Measurements from ENCODE around the gene CDKAL1. TPM values are rescaled to one million over a fixed set of nuclear protein-coding genes. Genes with fewer than 3 reads are reported as not detected.

The CDKAL1 gene
- total RNA-seq, 2 donors from 2014 or later = 23.5 to 26.4 TPM

DNA sequence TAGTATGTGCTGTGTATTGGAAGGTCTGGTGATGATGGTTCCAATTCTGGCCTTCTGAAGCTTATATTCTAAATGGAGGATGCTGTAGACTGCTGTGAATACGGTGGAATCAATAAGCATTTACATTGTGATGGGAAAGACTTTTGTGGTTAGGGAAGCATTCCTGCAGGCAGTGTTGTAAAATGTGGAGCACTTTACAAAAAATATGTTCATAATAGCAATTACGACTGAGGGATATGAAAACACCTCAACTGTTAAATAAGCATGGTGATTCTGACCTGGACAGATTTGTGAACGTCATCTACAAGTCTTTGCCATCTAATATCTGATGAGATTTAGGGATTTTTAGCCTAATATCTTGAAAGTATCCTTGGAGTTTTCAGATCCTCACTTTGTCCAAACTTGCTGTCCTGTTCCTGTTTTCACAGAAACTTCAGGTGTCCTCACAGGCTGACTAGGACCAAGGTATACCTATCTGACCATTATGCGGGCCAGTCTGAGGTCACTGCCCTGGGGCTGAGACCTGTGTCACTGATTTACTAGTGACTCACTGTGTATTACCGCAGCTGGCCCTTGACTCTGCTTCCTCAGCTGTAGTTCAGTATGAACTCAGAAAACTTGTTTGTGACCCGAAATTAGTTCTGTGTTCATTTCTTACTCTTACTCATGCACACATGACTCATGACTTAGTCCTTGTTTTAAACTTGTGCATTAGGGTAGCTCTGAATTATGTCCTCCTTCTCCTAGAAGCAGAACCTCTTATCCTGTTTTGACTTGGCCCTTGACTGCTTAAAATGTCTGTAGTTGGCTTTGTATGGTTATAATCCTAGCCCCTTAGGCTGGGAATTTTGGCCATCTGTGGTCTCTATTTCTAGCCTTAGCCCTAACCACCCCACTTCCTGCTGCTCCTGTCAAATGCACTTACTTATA is 343.0 kb downstream of the CDKAL1 start:
- Mint-ChIP-seq H3K27me3 (ENCODE audit: insufficient read depth) (no peaks in the 10 kb centered on the region), H3K4me3 (no peak overlapping the region), H3K27ac (peak overlapping the region; percentile 64), H3K4me1 (peaks cover 55% of the 10 kb centered on the region), H3K36me3 (ENCODE audit: low read depth) (peaks cover 2% of the 10 kb centered on the region), H3K9me3 (no peaks in the 10 kb centered on the region)
- 77 to 86% methylated on average over 6 of the region's 6 CpGs for WGBS, 2 experiments (ENCODE audit: insufficient coverage in 1 of 2, insufficient read length in 1 of 2)
- DNase-seq = no peak
- Histone ChIP-seq H3K36me3 (ENCODE audit: control insufficient read depth, insufficient read depth, low read length) (no peaks in the 10 kb centered on the region), H3K27ac (ENCODE audit: low read depth, low read length) (no peak overlapping the region), H3K9me3 (ENCODE audit: control insufficient read depth, low read length) (no peaks in the 10 kb centered on the region), H3K4me1 (ENCODE audit: control insufficient read depth, insufficient read depth, low read length) (peaks cover 18% of the 10 kb centered on the region), H3K27me3 (ENCODE audit: control insufficient read depth, insufficient read depth, low read length, poor library complexity, severe bottlenecking) (no peaks in the 10 kb centered on the region), H3K4me3 (ENCODE audit: low read length) (no peak overlapping the region), H3K9ac (ENCODE audit: extremely low read depth, low read length, poor library complexity, severe bottlenecking) (no peak overlapping the region)
- TF ChIP-seq, protein P1, sequence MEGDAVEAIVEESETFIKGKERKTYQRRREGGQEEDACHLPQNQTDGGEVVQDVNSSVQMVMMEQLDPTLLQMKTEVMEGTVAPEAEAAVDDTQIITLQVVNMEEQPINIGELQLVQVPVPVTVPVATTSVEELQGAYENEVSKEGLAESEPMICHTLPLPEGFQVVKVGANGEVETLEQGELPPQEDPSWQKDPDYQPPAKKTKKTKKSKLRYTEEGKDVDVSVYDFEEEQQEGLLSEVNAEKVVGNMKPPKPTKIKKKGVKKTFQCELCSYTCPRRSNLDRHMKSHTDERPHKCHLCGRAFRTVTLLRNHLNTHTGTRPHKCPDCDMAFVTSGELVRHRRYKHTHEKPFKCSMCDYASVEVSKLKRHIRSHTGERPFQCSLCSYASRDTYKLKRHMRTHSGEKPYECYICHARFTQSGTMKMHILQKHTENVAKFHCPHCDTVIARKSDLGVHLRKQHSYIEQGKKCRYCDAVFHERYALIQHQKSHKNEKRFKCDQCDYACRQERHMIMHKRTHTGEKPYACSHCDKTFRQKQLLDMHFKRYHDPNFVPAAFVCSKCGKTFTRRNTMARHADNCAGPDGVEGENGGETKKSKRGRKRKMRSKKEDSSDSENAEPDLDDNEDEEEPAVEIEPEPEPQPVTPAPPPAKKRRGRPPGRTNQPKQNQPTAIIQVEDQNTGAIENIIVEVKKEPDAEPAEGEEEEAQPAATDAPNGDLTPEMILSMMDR (conservative IDR thresholded peaks at IDR 0.05) = no peak

DNA sequence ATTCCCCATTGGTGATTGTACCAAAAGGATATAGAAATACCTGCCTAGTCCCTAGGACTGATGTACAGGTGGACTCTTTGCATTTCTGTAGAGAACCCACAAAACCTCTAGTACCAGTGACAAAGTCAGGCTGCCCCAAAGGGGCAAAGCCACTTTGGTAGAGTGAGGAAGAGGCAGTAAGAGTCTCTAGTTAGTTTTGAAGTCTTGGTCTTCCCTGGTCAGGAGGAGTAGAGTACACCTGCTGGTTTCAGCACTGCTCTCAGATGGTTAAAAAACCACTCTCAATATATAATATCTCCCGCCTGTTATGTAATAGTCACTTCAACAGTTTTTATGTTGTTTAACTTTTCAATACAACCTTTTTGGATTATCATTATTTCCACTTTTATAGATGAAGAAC is 344.9 kb downstream of the CDKAL1 start:
- Mint-ChIP-seq H3K4me1 (peaks cover 38% of the 10 kb centered on the region), H3K36me3 (ENCODE audit: low read depth) (peaks cover 2% of the 10 kb centered on the region), H3K4me3 (no peak overlapping the region), H3K27me3 (ENCODE audit: insufficient read depth) (no peaks in the 10 kb centered on the region), H3K9me3 (no peaks in the 10 kb centered on the region), H3K27ac (no peak overlapping the region)
- no peak overlapping the region for H3K4me3 ChIP-seq (ENCODE audit: low read length)
- peaks cover under 1% of the 10 kb centered on the region for H3K9me3 ChIP-seq (ENCODE audit: control insufficient read depth, low read length)
- peaks cover 13% of the 10 kb centered on the region for H3K4me1 ChIP-seq (ENCODE audit: control insufficient read depth, insufficient read depth, low read length)
- H3K27ac ChIP-seq (ENCODE audit: low read depth, low read length) = no peak overlapping the region
- no peaks in the 10 kb centered on the region for H3K27me3 ChIP-seq (ENCODE audit: control insufficient read depth, insufficient read depth, low read length, poor library complexity, severe bottlenecking)
- DNase-seq = no peak
- WGBS, 2 experiments (ENCODE audit: insufficient coverage in 1 of 2, insufficient read length in 1 of 2) = 83 to 89% methylated on average over 1 of the region's 1 CpG
- no peak overlapping the region for H3K9ac ChIP-seq (ENCODE audit: extremely low read depth, low read length, poor library complexity, severe bottlenecking)
- H3K36me3 ChIP-seq (ENCODE audit: control insufficient read depth, insufficient read depth, low read length) = no peaks in the 10 kb centered on the region
- TF ChIP-seq, protein P1 (conservative IDR thresholded peaks at IDR 0.05) = no peak

DNA sequence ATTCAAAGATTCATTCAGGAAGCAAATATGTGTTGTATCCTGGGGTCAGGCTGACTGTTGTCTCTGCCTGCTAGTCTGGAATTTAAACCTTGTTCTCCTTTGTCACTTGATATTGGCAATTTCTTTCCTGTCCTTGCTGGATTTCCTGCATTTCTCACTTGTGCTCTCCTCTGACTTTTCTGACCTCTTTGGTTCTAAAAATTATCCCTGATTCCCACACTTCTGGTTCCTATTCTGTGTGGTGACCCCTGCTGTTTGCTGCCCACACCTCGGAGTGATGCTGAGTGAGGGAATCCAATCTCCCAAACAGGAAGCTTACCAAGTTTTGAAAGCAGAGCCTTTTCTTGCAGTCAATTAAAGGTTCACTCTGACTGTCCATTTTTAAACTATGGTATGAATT is 345.3 kb downstream of the CDKAL1 start:
- DNase-seq = no peak
- WGBS, 2 experiments (ENCODE audit: insufficient coverage in 1 of 2, insufficient read length in 1 of 2) = 44% methylated on average over 1 of the region's 1 CpG; no CpG with 5 or more reads in 1 of the 2 experiments

More for the DNA sequence above, 345.3 kb downstream of the CDKAL1 start:
- Histone ChIP-seq H3K4me3 (ENCODE audit: low read length) (no peak overlapping the region), H3K9ac (ENCODE audit: extremely low read depth, low read length, poor library complexity, severe bottlenecking) (no peak overlapping the region), H3K9me3 (ENCODE audit: control insufficient read depth, low read length) (peaks cover 5% of the 10 kb centered on the region), H3K36me3 (ENCODE audit: control insufficient read depth, insufficient read depth, low read length) (no peaks in the 10 kb centered on the region), H3K27me3 (ENCODE audit: control insufficient read depth, insufficient read depth, low read length, poor library complexity, severe bottlenecking) (no peaks in the 10 kb centered on the region), H3K27ac (ENCODE audit: low read depth, low read length) (no peak overlapping the region), H3K4me1 (ENCODE audit: control insufficient read depth, insufficient read depth, low read length) (peaks cover 13% of the 10 kb centered on the region)
- H3K36me3 Mint-ChIP-seq (ENCODE audit: low read depth) = peaks cover 2% of the 10 kb centered on the region
- H3K4me3 Mint-ChIP-seq = no peak overlapping the region
- H3K27me3 Mint-ChIP-seq (ENCODE audit: insufficient read depth) = no peaks in the 10 kb centered on the region
- no peaks in the 10 kb centered on the region for H3K9me3 Mint-ChIP-seq
- peaks cover 38% of the 10 kb centered on the region for H3K4me1 Mint-ChIP-seq
- no peak overlapping the region for H3K27ac Mint-ChIP-seq
- TF ChIP-seq, protein P1 (conservative IDR thresholded peaks at IDR 0.05) = no peak

Data from endodermal cell (in vitro differentiated cells).